Body of pancreas (tissue), 4 donors: Measurements from ENCODE around the gene HYOU1.
A peak's percentile ranks its signal among the peaks of the same experiment; 100 is the strongest.

ENCODE experiments used
- CTCF ChIP-seq, 7 experiments: fragments of 450-650 bp in 4 of 7; fragments of 200-600 bp in 3 of 7; sonication (generic) in 3 of 7; IDR thresholded peaks; one replicate each; pipeline ENCODE4 v1.5.1; 2016 to 2019; ENCODE audit warnings: antibody characterized with exemption in 7 of 7
- POLR2A ChIP-seq, 3 donors: fragments of 450-650 bp; IDR thresholded peaks; one replicate each; pipeline ENCODE4 v1.6.1; 2016; ENCODE audit warnings: antibody characterized with exemption in 3 of 3, mild to moderate bottlenecking in 2 of 3

- TF ChIP-seq CTCF (IDR thresholded peaks at IDR 0.05) (no peak), POLR2A (IDR thresholded peaks at IDR 0.05) (peak in 1 of 3 donors; percentile 31)
Observed at GRCh38 chr11:119023741-119024140, 33.3 kb downstream of the HYOU1 start.
